ENCODE data around the gene PSTPIP2.
"Not testable (repeated sequence)": the region's sequence is repeated elsewhere in the genome, so short reads cannot be mapped to it uniquely, and the experiment has no call there.

Gene PSTPIP2, protein sequence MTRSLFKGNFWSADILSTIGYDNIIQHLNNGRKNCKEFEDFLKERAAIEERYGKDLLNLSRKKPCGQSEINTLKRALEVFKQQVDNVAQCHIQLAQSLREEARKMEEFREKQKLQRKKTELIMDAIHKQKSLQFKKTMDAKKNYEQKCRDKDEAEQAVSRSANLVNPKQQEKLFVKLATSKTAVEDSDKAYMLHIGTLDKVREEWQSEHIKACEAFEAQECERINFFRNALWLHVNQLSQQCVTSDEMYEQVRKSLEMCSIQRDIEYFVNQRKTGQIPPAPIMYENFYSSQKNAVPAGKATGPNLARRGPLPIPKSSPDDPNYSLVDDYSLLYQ

DNA sequence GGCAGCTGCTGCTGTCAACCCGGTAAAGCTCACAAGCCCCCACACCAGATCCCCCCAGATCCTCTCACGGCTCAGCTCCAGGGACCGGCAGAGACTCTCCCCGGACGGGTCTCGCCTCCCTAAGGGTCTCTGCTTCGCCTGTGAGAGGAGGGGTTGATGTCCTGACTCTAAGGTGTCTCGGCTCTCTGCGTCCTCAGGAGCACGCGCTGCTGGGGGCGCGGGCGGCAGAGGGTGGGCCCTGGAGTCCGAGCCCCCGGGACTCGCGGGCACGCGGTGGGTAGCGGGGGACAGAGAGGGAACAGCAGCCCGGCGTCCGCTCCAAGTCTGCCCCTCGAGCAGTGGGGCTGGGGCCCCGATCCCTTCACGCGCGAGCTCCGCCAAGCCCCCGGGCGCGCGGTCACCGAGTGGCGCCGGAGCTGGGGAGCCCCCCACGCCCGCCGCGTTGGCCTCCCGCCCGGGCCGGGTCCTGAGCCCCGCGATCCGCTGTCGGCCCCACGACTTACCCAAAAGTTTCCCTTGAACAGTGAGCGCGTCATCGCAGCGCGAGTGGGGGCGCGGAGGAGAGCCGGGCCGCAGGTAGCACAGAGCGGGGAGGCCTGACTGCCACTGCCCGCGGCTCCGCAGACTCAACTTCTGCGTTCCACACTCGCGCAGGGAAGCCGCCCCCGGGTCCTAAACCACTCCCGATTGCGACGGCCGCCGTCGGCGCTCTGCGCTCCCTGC is at the start of gene PSTPIP2:
Gene PSTPIP2 (minus strand): TSS at position 608 of the 723 bp plus-strand sequence. CDS start 72 bp downstream, at position 536.
- no peak for DNase-seq (ENCODE audit: low spot score)

DNA sequence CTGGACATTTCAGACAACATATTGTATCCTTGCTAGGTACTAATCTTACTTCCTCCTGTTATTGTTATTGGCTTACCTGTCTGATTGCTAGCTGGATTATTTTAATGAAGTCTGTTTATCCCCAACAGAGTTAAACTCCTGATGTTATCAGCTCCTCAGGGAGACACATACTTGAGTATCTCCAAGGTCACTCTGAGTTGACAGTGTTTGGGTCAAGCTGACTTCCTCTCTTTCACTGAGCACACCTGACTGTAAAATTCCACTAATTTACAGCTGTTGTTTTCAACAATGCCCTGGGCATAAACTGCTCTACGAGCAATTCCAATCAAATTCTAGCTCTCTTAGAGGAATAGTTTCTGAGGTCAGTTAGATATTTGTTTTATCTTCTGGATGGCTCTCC is 41.7 kb upstream of the PSTPIP2 start:
- DNase-seq (ENCODE audit: low spot score) = no peak

DNA sequence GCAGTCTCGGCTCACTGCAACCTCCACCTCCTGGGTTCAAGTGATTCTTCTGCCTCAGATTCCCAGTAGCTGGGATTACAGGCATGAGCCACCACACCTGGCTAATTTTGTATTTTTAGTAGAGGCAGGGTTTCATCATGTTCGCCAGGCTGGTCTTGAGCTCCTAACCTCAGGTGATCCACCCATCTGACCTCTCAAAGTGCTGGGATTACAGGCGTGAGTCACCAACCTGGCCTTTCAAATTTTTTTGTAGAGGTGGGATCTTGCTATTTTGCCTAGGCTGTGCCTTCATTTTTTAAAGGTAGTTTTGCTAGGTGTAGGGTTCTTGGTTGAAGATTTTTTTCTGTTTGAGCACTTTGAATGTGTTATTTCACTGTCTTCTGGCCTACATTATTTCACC is 38.3 kb upstream of the PSTPIP2 start:
- no peak for DNase-seq (ENCODE audit: low spot score)

DNA sequence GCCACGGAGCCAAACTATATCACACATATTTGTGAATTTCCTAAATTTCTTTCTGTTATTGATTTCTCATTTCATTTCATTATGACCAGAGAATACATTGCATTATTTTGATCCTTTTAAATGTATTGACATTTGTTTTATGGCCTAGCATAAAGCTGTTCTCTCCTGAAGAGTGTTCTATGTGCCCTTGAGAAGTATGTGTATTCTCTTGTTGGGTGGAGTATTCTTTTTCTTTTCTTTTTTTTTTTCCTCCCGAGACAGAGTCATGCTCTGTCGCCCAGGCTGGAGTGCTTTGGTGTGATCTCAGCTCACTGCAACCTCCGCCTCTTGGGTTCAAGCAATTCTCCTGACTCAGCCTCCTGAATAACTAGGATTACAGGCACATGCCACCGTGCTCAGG is 37.3 kb upstream of the PSTPIP2 start:
- no peak for DNase-seq (ENCODE audit: low spot score)

DNA sequence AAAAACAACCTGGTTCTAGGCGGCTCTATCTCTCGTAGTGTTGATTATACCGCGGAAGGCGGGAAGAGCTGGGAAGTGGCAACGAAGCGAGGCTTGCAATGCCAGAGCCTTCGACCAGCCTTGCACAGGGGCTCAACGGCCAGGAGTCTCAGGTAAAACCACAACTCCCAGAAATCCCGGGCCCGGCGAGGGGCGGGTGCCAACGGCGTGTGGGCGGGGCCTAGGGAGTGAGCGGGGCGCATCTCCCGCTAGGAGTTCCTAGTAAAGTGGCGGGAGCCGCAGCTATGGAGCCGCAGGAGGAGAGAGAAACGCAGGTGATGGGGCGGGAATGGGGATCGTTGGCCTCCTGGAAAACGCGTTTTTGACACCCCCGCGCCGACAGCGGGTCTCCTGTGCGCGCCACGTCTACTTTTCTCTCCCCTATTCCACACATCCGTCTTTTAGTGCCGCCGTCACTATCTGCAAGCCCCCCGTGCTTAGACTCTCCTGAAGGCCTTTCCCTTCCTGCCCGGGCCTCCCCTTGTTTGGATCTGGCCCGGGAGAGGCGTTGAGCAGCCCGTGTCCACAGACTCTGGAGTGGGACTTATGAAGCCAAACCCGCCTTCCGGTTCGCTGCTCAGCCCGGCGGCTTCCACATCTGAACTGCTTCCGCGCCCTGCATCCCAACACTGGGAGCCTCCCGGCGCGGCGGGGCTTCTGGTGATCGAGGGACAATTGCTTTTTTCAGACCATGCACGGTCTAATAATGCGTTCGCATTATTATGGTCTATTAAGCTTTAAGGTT is 32.3 kb upstream of the PSTPIP2 start, which contains the start of gene HAUS1:
Gene HAUS1 (plus strand): TSS at position 258 of the 784 bp plus-strand sequence. CDS start 27 bp downstream, at position 285.
- peak; percentile 89 for DNase-seq (ENCODE audit: low spot score)

DNA sequence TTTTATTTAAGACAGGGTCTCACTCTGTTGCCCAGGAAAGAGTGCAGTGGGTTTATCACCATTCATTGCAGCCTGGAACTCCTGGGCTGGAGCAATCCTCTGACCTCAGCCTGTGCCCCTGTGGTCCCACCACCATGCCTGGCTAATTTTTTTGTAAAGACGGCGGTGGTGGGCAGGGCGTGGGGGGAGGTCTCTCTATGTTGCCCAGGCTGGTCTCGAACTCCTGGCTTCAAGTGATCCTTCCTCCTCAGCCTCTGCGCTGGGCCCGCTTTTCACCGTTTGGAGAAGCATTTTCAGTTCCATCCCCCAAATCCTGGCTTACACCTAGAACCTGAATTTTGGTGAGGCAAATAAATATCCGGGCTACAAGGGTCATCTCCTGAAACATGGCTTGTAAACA is 27.4 kb upstream of the PSTPIP2 start:
- DNase-seq (ENCODE audit: low spot score) = no peak

DNA sequence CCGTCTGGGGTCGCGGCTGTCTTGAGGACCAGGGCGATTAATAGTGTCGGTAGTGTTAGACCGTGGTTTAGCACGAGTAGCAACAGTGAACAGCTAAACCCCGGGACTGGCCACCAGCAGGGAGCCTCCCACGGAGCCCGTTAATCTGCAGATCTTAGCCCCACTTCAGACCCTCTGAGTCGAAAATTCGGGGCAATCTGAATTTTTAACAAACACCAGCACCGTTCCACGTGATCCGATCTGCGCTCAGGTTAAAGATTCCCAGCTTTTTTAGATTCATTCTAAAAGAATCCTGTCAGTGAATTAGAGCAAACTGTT is 26.5 kb upstream of the PSTPIP2 start:
- no peak for DNase-seq (ENCODE audit: low spot score)

DNA sequence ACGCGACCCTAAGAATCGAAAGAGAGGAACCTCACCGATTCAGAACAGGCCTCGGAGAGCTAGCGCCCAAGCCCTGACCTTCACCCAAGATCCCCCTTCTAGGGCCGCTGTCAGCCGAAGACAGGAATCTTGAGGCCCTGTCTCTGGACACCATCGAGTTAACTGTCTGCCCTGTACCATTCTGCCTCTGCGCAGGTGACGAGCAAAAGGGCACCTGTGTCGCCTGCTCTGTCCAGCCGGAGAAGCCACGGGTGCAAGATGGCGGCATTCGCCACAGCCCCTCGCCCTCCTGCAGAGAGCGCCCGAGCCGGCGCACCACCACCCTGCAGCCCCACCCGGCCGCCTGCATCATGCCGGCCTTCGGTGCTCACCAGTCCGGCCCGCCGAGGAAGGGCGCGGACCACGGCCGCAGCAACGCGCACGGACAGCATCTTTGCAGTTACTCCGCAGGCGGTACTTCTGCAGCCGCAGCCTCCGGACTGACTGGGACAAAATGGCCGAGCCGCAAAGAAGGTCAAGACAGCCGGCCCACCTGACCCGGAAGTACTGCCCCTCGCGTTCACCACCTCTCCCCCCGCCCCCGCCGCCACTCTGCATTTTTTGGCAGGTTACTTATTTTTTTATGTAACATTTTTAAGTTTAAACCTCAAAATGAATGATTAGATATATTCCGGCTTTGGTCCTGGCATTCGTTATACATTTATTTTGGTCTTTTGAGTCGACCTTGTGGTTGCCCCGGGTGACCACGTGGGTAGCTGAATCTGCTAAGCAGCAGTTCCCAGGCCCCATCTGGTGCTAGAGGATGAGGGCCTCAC is 25.9 kb upstream of the PSTPIP2 start, which contains the start of gene ATP5F1A:
Gene ATP5F1A (minus strand): TSS at position 496 of the 815 bp plus-strand sequence. CDS start 65 bp downstream, at position 431.
- peak; percentile 87 for DNase-seq (ENCODE audit: low spot score)

DNA sequence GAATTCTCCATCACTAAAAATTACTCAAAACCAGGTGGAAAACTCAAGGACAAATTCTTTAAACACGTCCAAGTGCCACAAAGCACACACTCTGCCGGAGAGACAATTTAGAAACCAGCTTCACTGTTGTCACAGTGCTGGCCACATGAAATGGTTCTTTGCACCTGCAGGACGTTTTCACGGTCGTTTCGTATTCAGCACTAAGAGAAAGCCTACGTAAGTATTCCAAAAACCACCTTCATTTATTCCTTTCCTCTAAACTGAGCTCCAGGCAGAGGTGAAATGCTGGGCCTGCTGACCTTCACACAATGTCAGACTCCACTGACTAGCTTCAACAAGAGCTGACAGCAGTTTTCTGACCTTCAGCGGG is 25.4 kb upstream of the PSTPIP2 start:
- no peak for DNase-seq (ENCODE audit: low spot score)

DNA sequence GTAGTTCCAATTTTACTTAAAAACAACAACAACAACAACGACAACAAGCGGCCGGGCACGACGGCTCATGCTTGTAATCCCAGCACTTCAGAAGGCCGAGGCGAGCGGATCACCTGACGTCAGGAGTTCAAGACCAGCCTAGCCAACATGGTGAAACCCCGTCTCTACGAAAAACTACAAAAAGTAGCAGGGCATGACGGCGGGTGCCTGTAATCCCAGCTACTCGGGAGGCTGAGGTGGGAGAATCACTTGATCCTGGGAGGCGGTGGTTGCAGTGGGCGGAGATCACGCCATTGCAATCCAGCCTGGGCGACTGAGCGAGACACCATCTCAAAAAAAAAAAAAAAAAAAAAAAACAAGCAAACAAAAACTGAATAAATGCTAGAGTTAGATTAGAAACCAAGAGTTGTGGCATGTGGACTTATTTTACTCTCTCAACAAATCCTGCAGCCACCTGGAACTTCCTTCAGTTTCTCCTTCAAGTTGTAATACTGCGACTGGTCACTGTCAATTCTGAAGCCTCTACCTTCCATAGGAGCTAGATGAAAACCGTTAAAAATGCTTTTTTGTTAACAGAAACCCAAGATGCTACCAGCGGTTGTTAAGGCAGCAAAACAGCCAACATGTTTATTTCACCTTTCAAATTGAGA is 24.7 kb upstream of the PSTPIP2 start:
- no peak for DNase-seq (ENCODE audit: low spot score)

DNA sequence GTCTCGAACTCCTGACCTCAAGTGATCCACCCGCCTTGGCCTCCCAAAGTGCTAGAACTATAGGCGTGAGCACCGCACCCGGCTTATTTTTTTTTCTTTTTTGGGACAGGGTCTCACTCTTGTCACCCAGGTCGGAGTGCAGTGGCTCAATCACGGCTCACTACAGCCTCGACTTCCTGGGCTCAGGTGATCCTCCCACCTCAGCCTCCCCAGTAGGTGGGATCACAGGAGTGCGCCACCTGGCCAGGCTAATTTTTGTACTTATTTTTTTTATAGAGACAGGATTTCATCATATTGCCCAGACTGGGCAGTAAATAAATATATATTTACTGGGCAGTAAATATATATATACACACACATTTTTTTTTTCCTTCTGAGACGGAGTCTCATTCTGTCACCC is 23.5 kb upstream of the PSTPIP2 start:
- no peak for DNase-seq (ENCODE audit: low spot score)

DNA sequence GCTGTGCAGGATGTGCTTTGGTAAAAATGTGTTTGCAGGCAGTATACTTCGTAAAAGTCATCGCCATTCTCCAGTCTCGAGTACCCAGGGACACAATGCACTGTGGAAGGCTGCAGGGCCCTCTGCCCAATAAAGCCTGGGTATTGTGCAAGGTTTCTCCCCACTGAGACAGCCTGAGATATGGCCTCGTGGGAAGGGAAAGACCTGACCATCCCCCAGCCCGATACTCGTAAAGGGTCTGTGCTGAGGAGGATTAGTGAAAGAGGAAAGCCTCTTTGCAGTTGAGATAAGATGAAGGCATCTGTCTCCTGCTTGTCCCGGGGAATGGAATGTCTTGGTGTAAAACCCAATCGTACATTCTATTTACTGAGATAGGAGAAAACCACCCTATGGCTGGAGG is 16.4 kb upstream of the PSTPIP2 start:
- not testable (repeated sequence) for DNase-seq (ENCODE audit: low spot score)

DNA sequence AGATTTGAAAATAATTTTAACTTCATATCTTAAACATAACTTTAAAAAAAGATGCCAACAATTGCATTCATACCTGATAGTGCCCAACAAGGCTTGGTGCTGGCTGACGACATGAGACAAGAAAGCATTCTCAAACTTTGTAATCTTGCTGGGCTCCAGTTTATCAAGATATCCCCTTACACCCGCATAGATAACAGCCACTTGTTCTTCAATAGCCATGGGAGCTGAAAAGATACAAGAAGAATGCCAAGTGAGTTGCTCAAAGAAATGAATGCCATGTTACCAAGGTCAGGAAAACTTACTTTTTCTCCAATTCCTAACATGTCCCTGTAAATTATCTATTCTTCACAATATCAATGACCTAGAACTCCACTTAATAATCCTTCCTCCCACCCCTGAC is 12.4 kb upstream of the PSTPIP2 start:
- no peak for DNase-seq (ENCODE audit: low spot score)

DNA sequence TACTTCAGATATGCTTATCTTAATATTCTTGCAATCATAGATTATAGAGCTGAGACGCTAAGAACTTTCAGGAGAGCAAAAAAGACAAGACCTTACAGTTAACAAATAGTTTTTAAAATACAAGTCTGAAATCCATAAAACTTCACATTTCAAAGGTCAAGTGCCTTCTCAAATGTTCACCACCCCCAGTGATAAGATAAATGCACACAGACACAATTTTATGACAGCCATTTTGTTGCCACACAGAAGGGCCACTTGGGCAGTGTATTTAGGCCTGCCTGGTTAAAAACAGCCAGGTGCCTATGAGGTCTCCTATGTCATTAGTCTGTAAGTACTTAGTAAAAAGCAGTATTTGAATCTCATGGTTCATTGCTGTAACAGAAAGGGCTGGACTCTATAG is 8.1 kb upstream of the PSTPIP2 start:
- DNase-seq (ENCODE audit: low spot score) = no peak

DNA sequence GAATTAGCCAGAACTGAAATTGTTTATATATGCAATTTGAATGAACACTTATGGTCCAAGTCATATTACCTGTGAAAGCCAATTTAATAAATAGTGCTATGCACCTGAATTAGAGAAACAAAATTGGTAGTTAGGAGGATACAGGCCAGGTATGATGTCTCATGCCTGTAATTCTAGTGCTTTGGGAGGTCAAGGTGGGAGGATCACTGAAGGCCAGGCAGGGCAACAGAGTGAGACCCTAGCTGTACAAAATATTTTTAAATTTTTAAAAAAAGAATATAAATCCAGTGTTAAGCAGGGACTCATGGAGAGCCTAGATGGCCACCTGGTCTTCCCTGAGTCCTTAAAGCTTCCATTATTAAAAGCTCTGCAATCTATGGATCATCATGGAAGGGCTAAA is 7.3 kb upstream of the PSTPIP2 start:
- DNase-seq (ENCODE audit: low spot score) = no peak

DNA sequence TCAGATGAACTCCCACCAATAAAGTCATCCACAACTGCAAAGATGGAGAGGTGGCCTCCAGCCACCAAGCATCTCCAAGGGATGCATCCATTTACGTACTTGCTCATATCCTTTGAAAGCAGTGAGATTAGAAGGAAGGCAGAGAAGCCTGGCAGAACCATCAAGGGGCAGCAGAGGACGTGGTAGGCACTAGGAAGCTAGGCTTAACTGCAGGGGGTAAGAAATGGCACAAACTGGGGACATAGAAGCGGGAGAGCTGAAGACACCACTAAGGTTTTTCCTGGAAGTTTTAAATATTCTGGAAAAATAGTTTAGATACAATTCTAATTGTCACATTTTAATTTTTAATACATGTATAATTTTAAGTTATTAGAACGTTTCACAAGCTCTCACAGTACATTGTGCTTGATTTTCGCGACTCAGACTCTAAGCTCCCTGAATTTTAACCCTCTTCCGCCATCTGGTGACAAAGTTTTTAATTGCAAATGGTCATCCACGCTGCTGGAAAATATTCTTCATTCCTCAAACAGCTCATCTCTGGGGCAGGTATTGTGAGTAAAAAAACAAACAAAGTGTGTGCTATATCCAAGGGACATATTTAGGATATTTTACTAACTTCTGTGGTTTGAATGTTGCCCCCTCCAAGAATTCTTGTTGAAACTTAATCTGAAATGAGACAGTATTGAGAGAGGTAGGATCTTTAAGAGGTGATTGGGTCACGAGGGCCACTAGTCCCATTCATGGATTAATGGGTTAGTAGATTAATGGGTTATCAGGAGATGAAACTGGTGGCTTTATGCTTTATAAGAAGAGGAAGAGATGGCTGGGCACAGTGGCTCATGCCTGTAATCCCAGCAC is 1.6 kb upstream of the PSTPIP2 start:
- DNase-seq (ENCODE audit: low spot score) = peak; percentile 56

DNA sequence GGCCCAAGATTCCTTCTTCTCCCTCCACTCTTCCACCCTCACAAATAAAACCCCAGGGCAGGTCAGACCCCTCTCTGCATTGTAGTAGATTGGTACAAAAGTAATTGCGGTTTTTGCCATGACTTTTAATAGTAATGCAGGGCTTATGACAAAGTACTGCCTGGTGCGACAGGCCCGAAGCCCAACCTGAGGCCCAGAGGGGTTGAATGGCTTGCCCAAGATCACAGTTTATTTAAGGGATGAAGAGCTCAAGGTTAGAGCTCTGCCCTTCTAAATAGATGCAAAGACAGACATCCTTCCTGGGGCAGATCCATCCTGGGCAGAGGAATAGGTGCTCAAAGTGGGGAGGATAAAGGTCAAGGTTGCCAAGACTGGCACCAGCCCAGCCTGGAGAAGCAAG is 899 bp upstream of the PSTPIP2 start:
- no peak for DNase-seq (ENCODE audit: low spot score)

DNA sequence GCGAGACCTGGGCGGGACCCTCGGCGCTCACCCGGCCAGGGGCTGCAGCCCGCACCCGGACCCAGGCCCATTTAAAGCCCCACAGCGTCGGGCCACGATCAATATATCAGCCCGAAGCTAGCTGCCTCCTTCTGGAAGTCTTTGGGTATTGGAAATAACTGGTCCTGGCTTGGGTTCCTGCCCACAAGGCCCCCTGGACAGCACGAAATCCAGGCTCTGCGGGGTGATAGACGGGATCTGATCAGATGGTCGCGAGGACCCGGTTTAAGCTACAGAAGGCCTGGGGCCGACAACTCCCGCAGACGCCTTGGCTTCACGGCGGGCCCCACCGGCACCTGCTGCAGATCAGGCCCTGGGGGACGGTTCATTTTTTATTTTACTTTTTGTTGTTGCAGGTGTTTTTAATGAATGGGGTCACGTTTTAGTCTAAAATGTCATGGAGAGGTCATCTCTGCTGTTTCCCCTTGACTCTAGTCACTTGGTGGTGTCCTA is 362 bp upstream of the PSTPIP2 start:
- DNase-seq (ENCODE audit: low spot score) = no peak

DNA sequence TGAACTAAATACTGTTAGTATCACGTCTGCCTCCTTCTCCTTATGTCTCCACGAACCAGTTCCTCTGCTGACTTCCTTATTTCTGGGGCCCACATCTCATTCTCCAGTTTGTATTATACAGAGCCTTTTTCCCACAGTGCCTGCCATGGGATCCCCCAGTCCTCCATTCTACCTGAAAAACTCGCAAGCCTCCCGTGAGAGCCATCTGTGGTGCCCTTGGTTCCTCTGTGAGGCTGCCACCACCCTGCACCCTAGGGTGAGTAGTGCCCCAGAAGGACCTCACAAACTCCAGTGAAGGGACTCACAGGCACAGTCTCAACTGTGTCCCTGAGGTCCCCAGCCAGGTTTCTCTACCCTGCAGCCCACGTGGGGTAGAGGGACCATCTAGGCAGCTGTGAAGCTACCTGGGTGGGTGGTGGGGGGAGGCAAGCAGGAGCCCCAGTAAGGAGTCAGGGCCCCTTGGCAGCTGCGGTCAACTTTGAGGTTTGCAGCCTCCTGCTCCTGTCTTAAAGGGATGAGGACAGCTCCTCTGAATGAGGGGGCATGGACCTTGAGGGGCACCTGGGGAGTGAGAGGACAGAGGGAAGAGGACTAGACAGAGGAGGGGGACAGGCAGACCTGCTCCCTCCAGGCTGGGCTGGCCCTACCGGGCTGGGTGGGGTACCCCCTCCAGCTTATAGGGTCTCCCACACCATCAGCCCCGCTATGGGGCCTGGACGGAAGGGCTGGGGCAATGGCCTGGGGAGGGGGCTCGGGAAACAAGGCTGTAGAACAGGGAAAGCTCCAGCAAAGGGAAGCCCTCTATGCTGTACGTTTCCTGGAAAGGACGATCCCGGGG is 1.0 kb downstream of the PSTPIP2 start:
- DNase-seq (ENCODE audit: low spot score) = peak; percentile 18
